ENCODE results near the gene GPD1.
A peak's percentile ranks its signal among the peaks of the same experiment; 100 is the strongest.

GPD1 gene

DNA sequence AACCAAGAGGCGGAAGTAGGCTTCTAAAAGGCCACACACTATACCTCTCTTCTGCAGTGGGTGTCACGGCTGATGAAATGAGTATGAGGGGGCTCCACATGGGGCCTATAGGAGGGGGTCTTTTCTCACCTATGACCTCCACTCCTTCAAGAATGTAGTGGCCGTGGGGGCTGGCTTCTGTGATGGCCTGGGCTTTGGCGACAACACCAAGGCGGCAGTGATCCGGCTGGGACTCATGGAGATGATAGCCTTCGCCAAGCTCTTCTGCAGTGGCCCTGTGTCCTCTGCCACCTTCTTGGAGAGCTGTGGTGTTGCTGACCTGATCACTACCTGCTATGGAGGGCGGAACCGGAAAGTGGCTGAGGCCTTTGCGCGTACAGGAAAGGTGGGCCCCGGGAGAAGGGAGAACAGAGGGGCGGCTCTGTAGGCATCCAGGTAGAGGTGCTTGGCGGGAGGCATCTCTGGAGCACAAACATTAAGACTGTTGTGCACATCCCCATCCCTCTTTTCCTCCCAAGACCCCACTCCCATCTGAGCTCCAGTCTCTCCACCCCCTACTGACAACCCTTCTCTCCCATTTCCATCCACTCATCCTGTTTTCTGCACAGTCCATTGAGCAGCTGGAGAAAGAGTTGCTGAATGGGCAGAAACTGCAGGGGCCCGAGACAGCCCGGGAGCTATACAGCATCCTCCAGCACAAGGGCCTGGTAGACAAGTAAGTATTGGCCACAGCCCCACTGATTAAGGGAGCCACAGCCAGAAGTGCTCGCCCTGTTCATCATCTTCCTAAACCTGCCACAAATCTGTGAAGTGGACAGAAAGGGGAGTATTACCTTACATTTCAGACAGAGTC, 3.8 kb downstream of the GPD1 start:
- Histone ChIP-seq H3K4me1 (peaks cover 61% of the 10 kb centered on the region), H3K9ac (no peak overlapping the region), H3K9me3 (no peaks in the 10 kb centered on the region), H3K36me3 (no peaks in the 10 kb centered on the region), H4K20me1 (peaks cover 6% of the 10 kb centered on the region; the same call in 1 of the 2 replicates), H3K27me3 (no peaks in the 10 kb centered on the region), H3K4me2 (peak overlapping the region; percentile 94), H3K27ac (peak overlapping the region; percentile 88), H3K4me3 (no peak overlapping the region)
- TF ChIP-seq Cebpa-rat (IDR thresholded peaks at IDR 0.05) = no peak

DNA sequence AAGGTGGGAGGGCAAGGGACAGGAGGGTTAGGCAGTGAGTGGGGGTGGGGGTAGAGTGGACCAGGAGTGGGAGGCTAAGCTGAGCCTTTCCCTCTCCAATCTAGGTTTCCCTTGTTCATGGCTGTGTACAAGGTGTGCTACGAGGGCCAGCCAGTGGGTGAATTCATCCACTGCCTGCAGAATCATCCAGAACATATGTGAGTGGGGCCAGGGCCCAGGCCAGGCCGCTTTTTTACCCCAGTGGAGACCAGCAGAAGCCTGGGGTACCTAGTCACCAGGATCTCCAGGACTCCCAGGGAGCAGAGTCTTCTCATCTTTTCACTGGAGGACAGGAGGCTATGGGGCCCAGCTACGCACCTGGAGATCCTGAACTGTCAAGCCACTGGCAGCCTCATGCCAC, 5.5 kb downstream of the GPD1 start:
- Histone ChIP-seq H3K4me3 (peak overlapping the region; percentile 99), H3K4me1 (peaks cover 61% of the 10 kb centered on the region), H3K4me2 (peak overlapping the region; percentile 94), H3K9ac (peak overlapping the region; percentile 79), H3K27ac (peak overlapping the region; percentile 88), H4K20me1 (peaks cover 20% of the 10 kb centered on the region), H3K27me3 (no peaks in the 10 kb centered on the region), H3K36me3 (0 out of 2 replicates have a peak, but pooled peaks cover 3% of the 10 kb centered on the region), H3K9me3 (no peaks in the 10 kb centered on the region)
- TF ChIP-seq Cebpa-rat (IDR thresholded peaks at IDR 0.05) = no peak

DNA sequence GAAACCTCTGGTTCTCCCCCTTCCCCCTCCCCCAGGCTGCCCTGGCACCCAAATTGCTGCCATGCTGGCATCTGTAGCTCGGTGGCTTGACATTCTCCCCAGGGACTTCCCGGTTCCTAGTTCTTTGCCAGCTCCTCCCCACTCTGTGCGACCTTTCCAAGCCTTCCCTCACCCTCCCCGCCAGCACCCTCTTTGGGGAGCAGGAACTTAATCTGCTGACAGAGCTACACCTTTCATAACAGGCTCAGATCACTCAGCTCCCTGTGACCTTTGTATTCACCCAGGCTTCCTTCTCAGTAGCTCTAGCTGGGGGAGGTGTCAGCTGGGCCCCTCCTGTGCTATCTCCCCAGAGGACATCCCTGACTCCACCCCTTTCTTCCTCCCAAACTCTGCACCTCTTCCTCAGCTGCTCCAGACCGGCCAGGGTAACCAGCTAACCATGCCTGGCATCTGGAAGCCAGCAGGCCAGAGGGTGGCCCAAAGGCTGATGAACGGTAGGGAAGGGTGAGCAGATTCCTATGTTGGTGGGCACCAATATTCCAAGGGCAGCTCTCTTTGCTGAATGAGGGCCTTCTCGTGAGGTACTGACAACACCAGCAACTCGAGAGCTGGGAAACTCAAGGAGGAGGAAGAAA, 6.4 kb downstream of the GPD1 start:
- H3K4me2 ChIP-seq = peak overlapping the region; percentile 94
- H3K9me3 ChIP-seq = no peaks in the 10 kb centered on the region
- peak overlapping the region; percentile 88 for H3K27ac ChIP-seq
- H3K9ac ChIP-seq = peak overlapping the region; percentile 79
- peaks cover 27% of the 10 kb centered on the region for H4K20me1 ChIP-seq
- H3K4me3 ChIP-seq = peak overlapping the region; percentile 99
- H3K27me3 ChIP-seq = no peaks in the 10 kb centered on the region
- TF ChIP-seq Cebpa-rat (IDR thresholded peaks at IDR 0.05) = no peak
- peaks cover 11% of the 10 kb centered on the region for H3K36me3 ChIP-seq
- H3K4me1 ChIP-seq = peaks cover 63% of the 10 kb centered on the region

DNA sequence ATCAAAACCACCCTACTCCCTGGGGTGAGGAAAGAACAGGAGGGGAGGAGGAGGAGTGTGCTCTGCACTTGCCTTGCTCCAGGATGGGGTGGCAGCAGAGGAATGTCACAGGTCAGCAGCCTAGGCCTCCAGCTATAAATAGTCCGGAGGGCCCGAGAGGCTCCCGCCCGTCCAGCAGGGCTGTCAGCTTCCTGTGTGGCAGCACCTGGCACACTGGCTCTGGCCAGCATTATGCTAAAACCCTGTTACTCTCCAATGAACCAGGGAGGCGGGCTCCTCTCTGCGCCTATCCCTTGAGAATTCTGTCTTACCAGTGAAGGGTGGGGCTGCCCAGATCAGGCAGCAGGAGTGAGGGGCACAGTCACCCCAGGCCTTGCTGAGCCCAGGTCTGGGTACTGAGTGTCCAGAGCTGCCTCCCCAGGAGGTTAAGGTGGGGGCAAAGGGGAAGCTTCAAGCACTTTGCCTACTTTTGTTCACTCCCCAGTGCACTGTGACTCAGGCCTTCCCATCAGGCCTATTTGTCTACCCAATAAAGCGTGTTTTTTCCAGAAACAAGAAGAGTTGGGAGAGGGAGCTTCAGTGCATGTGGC, 7.0 kb downstream of the GPD1 start:
- H3K36me3 ChIP-seq = peaks cover 17% of the 10 kb centered on the region
- TF ChIP-seq Cebpa-rat (IDR thresholded peaks at IDR 0.05) = no peak

DNA sequence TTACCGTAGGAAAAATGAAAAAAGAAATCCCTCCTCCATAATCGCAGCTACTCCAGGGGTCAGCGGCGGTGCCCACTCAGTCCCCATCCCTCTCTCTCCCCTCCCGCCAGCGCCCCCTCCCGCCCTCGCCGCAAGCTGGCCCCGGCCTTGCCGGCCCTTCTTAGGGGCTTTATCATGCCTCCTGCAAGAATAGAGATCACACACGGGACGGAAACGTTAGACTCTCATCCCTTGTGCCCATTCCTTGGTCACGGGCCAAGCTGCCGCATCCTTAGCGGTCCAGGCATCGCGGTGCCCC, 7.5 kb downstream of the GPD1 start:
- H3K4me1 ChIP-seq = peaks cover 63% of the 10 kb centered on the region
- no peaks in the 10 kb centered on the region for H3K9me3 ChIP-seq
- TF ChIP-seq Cebpa-rat (IDR thresholded peaks at IDR 0.05) = no peak
- H3K27ac ChIP-seq = peak overlapping the region; percentile 88
- peaks cover 21% of the 10 kb centered on the region for H3K36me3 ChIP-seq
- H3K4me3 ChIP-seq = peak overlapping the region; percentile 99
- H3K4me2 ChIP-seq = peak overlapping the region; percentile 94
- peak overlapping the region; percentile 79 for H3K9ac ChIP-seq
- H4K20me1 ChIP-seq = peaks cover 36% of the 10 kb centered on the region
- H3K27me3 ChIP-seq = no peaks in the 10 kb centered on the region

More for the DNA sequence above, 7.0 kb downstream of the GPD1 start:
- Histone ChIP-seq H3K4me2 (peak overlapping the region; percentile 94), H4K20me1 (peaks cover 32% of the 10 kb centered on the region), H3K9ac (peak overlapping the region; percentile 79), H3K9me3 (no peaks in the 10 kb centered on the region), H3K27me3 (no peaks in the 10 kb centered on the region), H3K4me1 (peaks cover 63% of the 10 kb centered on the region), H3K27ac (peak overlapping the region; percentile 88), H3K4me3 (peak overlapping the region; percentile 99)

DNA sequence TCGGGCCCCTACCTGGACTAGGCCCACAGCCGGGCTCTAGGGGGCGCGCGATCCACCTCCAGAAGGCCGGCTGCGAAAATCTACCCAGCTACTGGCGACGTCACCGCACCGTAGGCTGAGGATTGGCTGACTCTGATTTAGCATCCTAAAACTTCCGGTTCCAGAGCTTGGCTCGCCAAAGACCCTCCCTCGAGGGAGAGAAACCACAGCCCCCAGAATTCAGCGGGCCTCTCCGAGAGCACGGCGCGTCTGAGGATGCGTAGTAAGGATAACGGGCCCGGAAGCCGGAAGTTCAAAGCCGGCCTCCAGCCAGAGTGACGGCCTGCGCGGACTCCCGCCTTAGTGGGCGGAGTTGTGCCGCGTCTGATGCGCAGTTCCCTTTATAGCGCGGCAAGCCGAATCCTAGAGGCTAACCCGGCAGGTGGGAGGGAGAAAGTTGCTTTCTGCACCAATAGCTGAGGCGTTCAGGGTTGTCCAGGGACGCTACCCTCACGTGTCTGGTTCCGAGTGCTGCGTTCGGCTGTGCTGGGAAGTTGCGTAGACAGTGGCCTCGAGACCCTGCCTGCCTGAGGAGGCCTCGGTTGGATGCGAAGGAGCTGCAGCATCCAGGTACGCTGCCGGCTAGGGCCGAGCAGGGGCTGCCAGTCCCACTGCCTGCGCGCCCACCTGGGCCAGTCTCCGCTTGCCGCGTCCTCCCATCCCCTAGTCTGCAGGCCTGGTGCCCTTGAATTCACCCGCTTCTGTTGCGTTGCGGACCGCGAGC, 8.1 kb downstream of the GPD1 start, which contains the start of gene COX14:
COX14 (plus strand) TSS at position 544 of the 763 bp plus-strand sequence. CDS start 7,808 bp downstream, outside the sequence.
- peaks cover 42% of the 10 kb centered on the region for H4K20me1 ChIP-seq
- peak within 1 kb of the TSS; percentile 89 for H3K27ac ChIP-seq
- no peaks in the 10 kb centered on the region for H3K9me3 ChIP-seq
- TF ChIP-seq Cebpa-rat (IDR thresholded peaks at IDR 0.05) = no peak
- H3K4me2 ChIP-seq = peak within 1 kb of the TSS; percentile 94
- peaks cover 27% of the 10 kb centered on the region for H3K36me3 ChIP-seq
- H3K4me3 ChIP-seq = peak within 1 kb of the TSS; percentile 99
- H3K9ac ChIP-seq = peak within 1 kb of the TSS; percentile 94
- peaks cover 62% of the 10 kb centered on the region for H3K4me1 ChIP-seq
- H3K27me3 ChIP-seq = no peaks in the 10 kb centered on the region

DNA sequence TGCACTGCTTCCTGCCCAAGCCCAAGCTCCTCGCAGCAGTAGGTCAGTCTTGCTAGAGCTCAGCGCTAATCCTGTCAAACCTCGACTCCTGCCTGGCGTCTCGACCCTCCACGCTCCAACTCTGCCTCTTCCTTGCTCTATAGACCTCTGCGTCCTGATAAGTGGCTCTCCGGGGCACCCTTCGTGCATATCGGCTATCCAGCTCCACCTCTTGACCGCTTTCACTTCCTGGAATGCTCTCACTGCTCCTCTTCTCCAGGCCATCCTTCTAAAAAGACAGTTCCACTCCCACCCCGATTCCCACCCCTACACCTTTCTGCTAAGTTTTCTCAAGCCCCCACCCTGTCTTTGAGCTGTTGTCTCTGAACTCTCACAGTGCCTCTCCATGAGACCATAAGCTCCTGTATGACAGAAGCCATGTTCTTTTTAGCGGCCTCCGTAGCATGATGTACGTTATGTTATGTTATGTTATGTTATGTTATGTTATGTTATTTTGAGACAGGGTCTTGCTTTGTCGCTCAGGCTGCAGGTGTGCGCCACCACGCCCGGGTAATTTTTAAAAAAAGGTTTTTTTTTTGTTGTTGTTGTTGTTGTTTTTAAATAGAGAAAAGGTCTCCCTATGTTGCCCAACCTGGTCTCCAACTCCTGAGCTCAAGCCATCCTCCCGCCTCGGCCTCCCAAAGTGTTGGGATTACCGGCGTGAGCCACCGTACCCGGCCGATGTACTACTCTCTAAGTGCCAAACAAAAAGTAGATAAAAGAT, 8.8 kb downstream of the GPD1 start:
- Histone ChIP-seq H3K9ac (peak overlapping the region; percentile 94), H4K20me1 (peaks cover 49% of the 10 kb centered on the region), H3K9me3 (no peaks in the 10 kb centered on the region), H3K36me3 (peaks cover 33% of the 10 kb centered on the region), H3K4me3 (peak overlapping the region; percentile 99), H3K4me2 (peak overlapping the region; percentile 86), H3K27me3 (no peaks in the 10 kb centered on the region), H3K4me1 (peaks cover 55% of the 10 kb centered on the region), H3K27ac (peak overlapping the region; percentile 89)
- no peak for TF ChIP-seq Cebpa-rat (IDR thresholded peaks at IDR 0.05)

DNA sequence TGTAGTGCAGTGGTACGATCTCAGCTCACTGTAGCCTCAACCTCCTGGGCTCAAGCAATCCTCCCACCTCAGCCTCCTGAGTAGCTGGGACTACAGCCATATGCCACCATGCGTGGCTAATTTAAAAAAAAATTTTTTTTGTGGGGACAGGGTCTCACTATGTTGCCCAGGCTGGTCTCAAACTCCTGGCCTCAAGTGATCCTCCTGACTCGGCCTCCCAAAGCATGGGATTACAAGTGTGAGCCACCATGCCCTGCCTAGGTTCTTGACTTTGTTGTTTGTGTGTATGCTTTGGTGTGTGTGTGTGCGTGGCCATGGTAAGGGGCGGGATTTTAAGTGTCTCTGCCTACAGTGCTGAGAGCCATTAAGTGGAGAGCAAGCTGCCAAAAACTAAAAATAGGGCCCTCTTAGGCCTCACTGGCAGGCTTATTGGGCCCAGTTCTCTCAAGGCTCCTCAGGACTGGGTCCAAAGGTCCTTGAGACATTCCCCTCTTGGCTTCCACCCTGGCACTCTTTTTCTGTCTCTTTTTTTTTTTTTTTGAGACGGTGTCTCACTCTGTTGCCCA, 13.3 kb downstream of the GPD1 start:
- peaks cover 18% of the 10 kb centered on the region for H3K4me1 ChIP-seq
- peaks cover 82% of the 10 kb centered on the region for H4K20me1 ChIP-seq
- TF ChIP-seq Cebpa-rat (IDR thresholded peaks at IDR 0.05) = no peak
- H3K9me3 ChIP-seq = no peaks in the 10 kb centered on the region
- H3K27ac ChIP-seq = no peak overlapping the region
- H3K4me2 ChIP-seq = no peak overlapping the region
- H3K9ac ChIP-seq = no peak overlapping the region
- H3K27me3 ChIP-seq = no peaks in the 10 kb centered on the region
- peaks cover 75% of the 10 kb centered on the region for H3K36me3 ChIP-seq
- no peak overlapping the region for H3K4me3 ChIP-seq
